Measurements from ENCODE around the gene SELP. TPM values are rescaled to one million over a fixed set of nuclear protein-coding genes. Genes with fewer than 3 reads are reported as not detected.

SELP gene
- total RNA-seq, 2 donors from 2014 or later = 9.3 to 43.2 TPM

- DNase-seq (ENCODE audit: low spot score) (no peak), ATAC-seq (ENCODE audit: insufficient number of reproducible peaks, low FRiP score, low read depth) (no peak)
- Histone ChIP-seq H3K9me3 (no peaks in the 10 kb centered on the region), H3K4me3 (no peak overlapping the region), H3K27ac (no peak overlapping the region), H3K4me1 (ENCODE audit: control insufficient read depth in 1 of 2, low read depth in 2 of 2) (peaks cover 0 to 6% of the 10 kb centered on the region in 2 donors), H3K36me3 (no peaks in the 10 kb centered on the region), H3K27me3 (replicated peaks; ENCODE audit: insufficient read depth) (no peaks in the 10 kb centered on the region)
- no peak for TF ChIP-seq CTCF (IDR thresholded peaks at IDR 0.05)
These were observed 41.0 kb downstream of the SELP start for GRCh38 chr1:169588785-169589485.

GRCh38 chr1:169588112-169588511, 41.8 kb downstream of the SELP start:
- H3K4me1 ChIP-seq (ENCODE audit: control insufficient read depth in 1 of 2, low read depth in 2 of 2) = peaks cover 0 to 6% of the 10 kb centered on the region in 2 donors
- DNase-seq (ENCODE audit: low spot score) = no peak
- no peak for ATAC-seq (ENCODE audit: insufficient number of reproducible peaks, low FRiP score, low read depth)
- H3K27ac ChIP-seq = no peak overlapping the region
- H3K4me3 ChIP-seq = no peak overlapping the region
- H3K27me3 ChIP-seq (replicated peaks; ENCODE audit: insufficient read depth) = no peaks in the 10 kb centered on the region
- H3K9me3 ChIP-seq = no peaks in the 10 kb centered on the region
- no peak for TF ChIP-seq CTCF (IDR thresholded peaks at IDR 0.05)
- H3K36me3 ChIP-seq = no peaks in the 10 kb centered on the region

GRCh38 chr1:169586395-169587255, 43.3 kb downstream of the SELP start, which contains the start of gene F5:
Gene F5 (minus strand): TSS chr1:169586481. CDS start chr1:169586386, 95 bp downstream.
- Histone ChIP-seq H3K4me3 (peak within 1 kb of the TSS; percentile 39), H3K9me3 (no peaks in the 10 kb centered on the region), H3K27me3 (replicated peaks; ENCODE audit: insufficient read depth) (no peaks in the 10 kb centered on the region), H3K4me1 (ENCODE audit: control insufficient read depth in 1 of 2, low read depth in 2 of 2) (peaks cover 0 to 6% of the 10 kb centered on the region in 2 donors), H3K36me3 (no peaks in the 10 kb centered on the region), H3K27ac (no peak within 1 kb of the TSS)
- ATAC-seq (ENCODE audit: insufficient number of reproducible peaks, low FRiP score, low read depth) (no peak), DNase-seq (ENCODE audit: low spot score) (no peak)
- TF ChIP-seq CTCF (IDR thresholded peaks at IDR 0.05) = no peak

GRCh38 chr1:169586067-169586394, 43.9 kb downstream of the SELP start:
- no peak for TF ChIP-seq CTCF (IDR thresholded peaks at IDR 0.05)
- no peaks in the 10 kb centered on the region for H3K9me3 ChIP-seq
- H3K4me1 ChIP-seq (ENCODE audit: control insufficient read depth in 1 of 2, low read depth in 2 of 2) = peaks cover 0 to 6% of the 10 kb centered on the region in 2 donors
- no peaks in the 10 kb centered on the region for H3K36me3 ChIP-seq
- no peaks in the 10 kb centered on the region for H3K27me3 ChIP-seq (replicated peaks; ENCODE audit: insufficient read depth)
- DNase-seq (ENCODE audit: low spot score) = no peak
- peak overlapping the region; percentile 39 for H3K4me3 ChIP-seq
- ATAC-seq (ENCODE audit: insufficient number of reproducible peaks, low FRiP score, low read depth) = no peak
- H3K27ac ChIP-seq = no peak overlapping the region

- H3K27me3 ChIP-seq (replicated peaks; ENCODE audit: insufficient read depth) = no peaks in the 10 kb centered on the region
- no peak for ATAC-seq (ENCODE audit: insufficient number of reproducible peaks, low FRiP score, low read depth)
- TF ChIP-seq CTCF (IDR thresholded peaks at IDR 0.05) = no peak
These were observed 44.7 kb downstream of the SELP start for GRCh38 chr1:169585181-169585580.

More at GRCh38 chr1:169585181-169585580, 44.7 kb downstream of the SELP start:
- Histone ChIP-seq H3K36me3 (no peaks in the 10 kb centered on the region), H3K27ac (no peak overlapping the region), H3K9me3 (no peaks in the 10 kb centered on the region), H3K4me1 (ENCODE audit: control insufficient read depth in 1 of 2, low read depth in 2 of 2) (peaks cover 0 to 6% of the 10 kb centered on the region in 2 donors), H3K4me3 (no peak overlapping the region)
- DNase-seq (ENCODE audit: low spot score) = no peak

Data from thoracic aorta (tissue), 2 donors.